Stimulated activated effector memory CD8-positive, alpha-beta T cell treated with anti-CD3 and anti-CD28 coated beads, Interleukin-12 subunit alpha, Interleukin-12 subunit beta, amount 100 ng/mL, for 72 hours (primary cell): ENCODE measurements around the gene SLC25A45.
A peak's percentile ranks its signal among the peaks of the same experiment; 100 is the strongest.
"Not testable (repeated sequence)": the region's sequence is repeated elsewhere in the genome, so short reads cannot be mapped to it uniquely, and the experiment has no call there.

ENCODE experiments used
- ATAC-seq: fragments of 150-1000 bp; cut with Tn5 transposase; 2 replicates; pipeline ENCODE4 v1.10.0; 2021
- DNase-seq, 2 donors: peaks; one replicate each; pipeline ENCODE4 v3.0.0; 2021 to 2022; ENCODE audit warnings: low spot score in 2 of 2
- H3K27ac Mint-ChIP-seq: one replicate; pipeline ENCODE4 v1.8.0; 2022; ENCODE audit warnings: mild to moderate bottlenecking, mixed read lengths
- H3K36me3 Mint-ChIP-seq: one replicate; pipeline ENCODE4 v1.8.0; 2022; ENCODE audit warnings: mild to moderate bottlenecking, mixed read lengths
- H3K4me1 Mint-ChIP-seq: one replicate; pipeline ENCODE4 v1.8.0; 2022; ENCODE audit warnings: mixed read lengths
- H3K4me3 Mint-ChIP-seq: one replicate; pipeline ENCODE4 v1.8.0; 2022; ENCODE audit warnings: mild to moderate bottlenecking, mixed read lengths
- H3K9me3 Mint-ChIP-seq: one replicate; pipeline ENCODE4 v1.8.0; 2022; ENCODE audit warnings: mixed read lengths

Gene SLC25A45

DNA sequence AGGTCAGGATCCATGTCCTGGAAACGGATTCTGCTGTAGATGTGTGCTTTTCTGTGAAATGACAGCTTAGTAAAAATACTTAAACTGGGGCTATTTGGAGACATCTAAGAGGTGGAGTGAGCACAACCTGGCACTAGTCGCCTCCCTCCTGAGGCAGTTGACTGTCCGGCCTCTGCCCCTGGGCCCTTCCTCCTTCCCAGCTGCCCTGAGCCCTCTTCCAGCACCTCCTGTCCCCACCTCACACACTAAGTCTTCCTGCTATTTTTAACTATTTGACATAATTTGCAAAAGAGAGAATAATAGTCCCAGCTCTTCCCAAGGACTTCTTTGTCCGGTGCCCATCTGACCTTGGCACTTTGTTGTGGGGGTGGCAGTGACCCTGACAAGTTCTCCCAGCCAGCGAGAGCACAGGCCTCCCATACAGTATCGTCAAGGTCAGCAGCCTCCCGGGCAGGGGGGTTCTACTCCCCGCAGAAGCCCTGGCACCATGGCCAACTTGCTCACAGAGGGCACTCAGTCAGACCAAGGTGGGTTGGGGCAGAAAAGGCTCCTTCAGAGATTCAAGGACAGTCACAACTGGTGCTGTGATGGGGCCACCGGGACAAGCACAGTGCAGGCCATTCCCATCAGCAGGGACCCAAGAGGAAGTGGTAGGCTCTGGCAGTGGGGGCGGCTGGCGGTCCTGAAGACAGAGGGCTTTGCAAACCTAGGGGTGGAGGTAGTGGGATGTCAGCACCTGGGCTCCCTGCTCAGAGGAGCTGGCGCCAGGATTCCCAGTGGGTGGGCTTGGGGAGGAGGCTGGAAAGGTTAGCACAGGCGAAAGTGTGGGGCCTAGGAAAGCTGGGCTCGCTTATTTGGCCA is 34.6 kb upstream of the SLC25A45 start:
- peak overlapping the region; percentile 100 for H3K27ac Mint-ChIP-seq
- DNase-seq (peak in 1 of 2 donors; percentile 75), ATAC-seq (no peak)
- peak overlapping the region; percentile 96 for H3K4me3 Mint-ChIP-seq
- peaks cover 48% of the 10 kb centered on the region for H3K4me1 Mint-ChIP-seq
- peaks cover 83% of the 10 kb centered on the region for H3K36me3 Mint-ChIP-seq
- H3K9me3 Mint-ChIP-seq, result no peaks in the 10 kb centered on the region

DNA sequence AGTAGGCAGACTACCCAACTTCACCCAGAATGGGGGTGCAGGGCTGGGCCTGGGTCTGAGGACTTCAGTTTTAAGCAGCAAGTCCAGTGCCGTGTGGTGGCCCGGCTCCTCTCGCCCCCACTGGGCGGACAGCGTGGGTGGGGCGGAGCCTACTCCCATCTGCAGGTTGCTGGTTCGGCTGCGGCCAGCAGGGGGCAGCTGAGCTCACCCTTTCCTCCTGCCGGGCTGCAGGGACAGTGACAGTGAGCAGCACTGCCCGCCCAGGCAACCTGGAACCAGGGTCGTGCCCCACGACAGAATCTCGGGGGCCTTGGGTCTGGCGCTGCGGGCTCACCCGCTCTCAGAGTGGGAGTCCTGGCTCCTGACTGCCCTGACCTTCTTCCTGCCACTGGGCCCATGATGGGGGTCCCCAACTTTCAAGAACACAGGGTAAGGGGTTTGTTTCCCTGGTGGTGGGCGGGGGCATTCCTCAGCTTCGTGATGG is 33.9 kb upstream of the SLC25A45 start:
- H3K27ac Mint-ChIP-seq, result peak overlapping the region; percentile 100
- H3K4me1 Mint-ChIP-seq, result peaks cover 48% of the 10 kb centered on the region
- ATAC-seq, result peak; percentile 55
- peak; percentile 94 to 97 for DNase-seq
- no peaks in the 10 kb centered on the region for H3K9me3 Mint-ChIP-seq
- H3K4me3 Mint-ChIP-seq, result peak overlapping the region; percentile 96
- peaks cover 83% of the 10 kb centered on the region for H3K36me3 Mint-ChIP-seq

GRCh38 chr11:65415499-65416340 is 33.3 kb upstream of the SLC25A45 start:
- H3K9me3 Mint-ChIP-seq, result no peaks in the 10 kb centered on the region

DNA sequence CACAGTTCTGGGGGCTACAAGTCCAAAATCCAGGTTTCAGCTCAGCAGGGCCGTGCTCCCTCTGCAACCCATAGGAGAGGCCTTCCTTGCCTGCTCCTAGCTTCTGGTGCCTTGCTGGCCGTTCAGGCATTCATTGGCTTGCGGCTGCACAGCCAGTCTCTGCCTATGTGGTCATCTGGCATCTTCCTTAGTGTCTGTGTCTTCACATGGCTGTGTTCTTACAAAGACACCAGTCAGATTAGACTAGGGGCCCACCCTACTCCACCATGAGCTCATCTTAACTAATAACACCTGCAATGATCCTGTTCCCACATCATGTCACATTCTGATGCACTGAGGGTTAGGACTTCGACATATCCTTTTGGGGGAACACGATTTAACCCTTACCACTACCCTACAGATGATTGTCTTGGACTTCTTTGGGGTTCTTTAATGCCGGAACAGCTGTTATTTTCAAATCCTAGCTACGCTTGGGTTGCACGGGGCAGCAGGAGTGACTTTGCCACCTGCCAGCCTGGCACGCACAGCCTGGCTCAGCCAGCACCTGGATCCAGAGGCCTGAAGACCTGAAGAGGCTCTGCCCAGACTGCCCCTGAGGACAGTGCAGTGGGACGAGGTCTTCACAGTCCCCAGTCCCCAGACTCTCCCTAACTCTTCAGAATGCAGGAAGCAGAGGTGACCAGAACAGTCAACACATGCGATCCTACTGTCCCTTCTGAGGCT is 32.5 kb upstream of the SLC25A45 start:
- Mint-ChIP-seq H3K4me1 (peaks cover 44% of the 10 kb centered on the region), H3K9me3 (no peaks in the 10 kb centered on the region), H3K36me3 (peaks cover 83% of the 10 kb centered on the region), H3K4me3 (peak overlapping the region; percentile 96), H3K27ac (no peak overlapping the region)
- no peak for DNase-seq
- no peak for ATAC-seq

More at GRCh38 chr11:65415499-65416340, 33.3 kb upstream of the SLC25A45 start:
- DNase-seq, result no peak
- H3K4me3 Mint-ChIP-seq, result peak overlapping the region; percentile 96
- ATAC-seq, result no peak
- peaks cover 48% of the 10 kb centered on the region for H3K4me1 Mint-ChIP-seq
- peaks cover 83% of the 10 kb centered on the region for H3K36me3 Mint-ChIP-seq
- H3K27ac Mint-ChIP-seq, result peak overlapping the region; percentile 100

GRCh38 chr11:65413077-65413664 is 30.7 kb upstream of the SLC25A45 start:
- ATAC-seq, H3K27ac Mint-ChIP-seq, H3K9me3 Mint-ChIP-seq, DNase-seq, H3K4me3 Mint-ChIP-seq: not testable (repeated sequence)
- peaks cover 29% of the 10 kb centered on the region for H3K4me1 Mint-ChIP-seq
- H3K36me3 Mint-ChIP-seq, result peaks cover 83% of the 10 kb centered on the region

- H3K9me3 Mint-ChIP-seq, result no peaks in the 10 kb centered on the region
- H3K4me1 Mint-ChIP-seq, result peaks cover 22% of the 10 kb centered on the region
- H3K4me3 Mint-ChIP-seq, result no peak overlapping the region
- H3K36me3 Mint-ChIP-seq, result peaks cover 83% of the 10 kb centered on the region
- peak overlapping the region; percentile 78 for H3K27ac Mint-ChIP-seq
- DNase-seq, result no peak
- no peak for ATAC-seq
Observed at GRCh38 chr11:65412271-65413076, 30.0 kb upstream of the SLC25A45 start.

DNA sequence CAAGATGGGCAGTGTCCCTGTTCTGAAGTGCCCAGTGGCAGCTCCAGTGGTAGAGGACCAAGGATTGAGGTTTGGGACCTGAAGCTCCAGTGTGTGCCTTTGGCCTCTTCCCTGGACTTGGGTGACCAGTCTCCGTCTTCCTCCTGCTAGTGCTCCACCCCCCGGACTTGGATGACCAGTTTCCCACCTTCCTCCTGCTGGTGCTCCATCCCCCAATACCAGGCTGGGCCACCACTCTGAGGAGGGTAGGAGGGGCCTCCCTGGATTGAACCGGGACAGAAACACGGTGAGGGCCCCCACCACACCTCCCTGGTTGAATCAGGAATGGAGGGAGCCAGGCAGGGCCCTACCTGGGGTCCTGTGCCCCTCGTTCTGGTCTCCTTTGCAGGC is 29.2 kb upstream of the SLC25A45 start:
- H3K4me1 Mint-ChIP-seq, result peaks cover 14% of the 10 kb centered on the region
- H3K36me3 Mint-ChIP-seq, result peaks cover 84% of the 10 kb centered on the region
- DNase-seq (no peak), ATAC-seq (no peak)
- no peaks in the 10 kb centered on the region for H3K9me3 Mint-ChIP-seq
- H3K27ac Mint-ChIP-seq, result peak overlapping the region; percentile 78
- no peak overlapping the region for H3K4me3 Mint-ChIP-seq

GRCh38 chr11:65410936-65411680 is 28.7 kb upstream of the SLC25A45 start:
- Mint-ChIP-seq H3K4me1 (peaks cover 11% of the 10 kb centered on the region), H3K27ac (peak overlapping the region; percentile 78), H3K9me3 (no peaks in the 10 kb centered on the region), H3K4me3 (no peak overlapping the region), H3K36me3 (peaks cover 90% of the 10 kb centered on the region)
- DNase-seq (no peak), ATAC-seq (no peak)

- DNase-seq (no peak), ATAC-seq (no peak)
- Mint-ChIP-seq H3K36me3 (peaks cover 95% of the 10 kb centered on the region), H3K27ac (no peak overlapping the region), H3K9me3 (no peaks in the 10 kb centered on the region), H3K4me3 (no peak overlapping the region), H3K4me1 (no peaks in the 10 kb centered on the region)
Observed at GRCh38 chr11:65404638-65405339, 22.3 kb upstream of the SLC25A45 start.

- H3K9me3 Mint-ChIP-seq, result no peaks in the 10 kb centered on the region
- no peaks in the 10 kb centered on the region for H3K4me1 Mint-ChIP-seq
- no peak for ATAC-seq
- no peak for DNase-seq
- no peak overlapping the region for H3K4me3 Mint-ChIP-seq
- H3K36me3 Mint-ChIP-seq, result peaks cover 95% of the 10 kb centered on the region
- no peak overlapping the region for H3K27ac Mint-ChIP-seq
Observed at GRCh38 chr11:65404210-65404609, 21.8 kb upstream of the SLC25A45 start.

DNA sequence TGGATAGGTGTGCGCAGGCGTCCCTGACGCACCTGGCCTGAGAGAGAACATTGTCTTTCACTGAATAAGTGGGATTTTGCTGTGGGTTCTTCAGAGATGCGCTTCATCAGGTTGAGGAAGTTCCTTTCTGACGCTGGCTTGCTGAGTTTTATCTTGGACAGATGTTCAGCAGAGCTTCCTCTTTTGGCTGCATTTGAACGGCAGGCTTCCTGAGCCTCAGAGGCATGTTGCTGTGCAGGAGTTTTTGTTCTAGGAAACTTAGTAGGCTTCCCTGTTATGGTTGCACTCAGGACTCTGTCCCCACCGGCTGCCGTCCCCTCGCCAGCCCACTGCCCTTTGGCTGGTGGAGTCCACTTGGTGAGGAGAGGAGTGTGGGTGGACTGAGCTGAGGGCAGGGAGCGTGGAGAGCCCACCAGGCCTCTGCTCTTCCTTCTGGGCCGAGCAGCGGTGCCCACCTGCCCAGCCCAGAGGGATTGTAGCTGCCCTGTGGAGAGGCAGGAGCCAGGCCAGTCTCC is 21.2 kb upstream of the SLC25A45 start:
- DNase-seq (no peak), ATAC-seq (no peak)
- H3K4me3 Mint-ChIP-seq, result no peak overlapping the region
- peaks cover 95% of the 10 kb centered on the region for H3K36me3 Mint-ChIP-seq
- no peaks in the 10 kb centered on the region for H3K9me3 Mint-ChIP-seq
- no peak overlapping the region for H3K27ac Mint-ChIP-seq
- H3K4me1 Mint-ChIP-seq, result peaks cover under 1% of the 10 kb centered on the region

DNA sequence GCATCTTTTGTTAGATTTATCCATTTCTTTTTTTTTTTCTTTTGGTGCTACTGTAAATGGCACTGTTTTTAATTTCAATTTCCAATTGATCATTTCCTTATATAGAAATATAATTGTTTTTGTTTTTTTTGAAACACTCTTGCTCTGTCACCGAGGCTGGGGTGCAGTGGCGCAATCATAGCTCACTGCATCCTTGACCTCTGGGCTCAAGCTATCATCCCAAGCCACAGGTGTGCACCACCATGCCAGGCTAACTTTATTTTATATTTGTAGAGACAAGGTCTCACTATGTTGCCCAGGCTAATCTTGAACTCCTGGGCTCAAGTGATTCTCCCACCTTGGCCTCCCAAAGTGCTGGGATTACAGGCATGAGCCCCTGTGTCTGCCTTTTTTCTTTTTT is 20.3 kb upstream of the SLC25A45 start:
- peaks cover 6% of the 10 kb centered on the region for H3K4me1 Mint-ChIP-seq
- no peak for DNase-seq
- no peaks in the 10 kb centered on the region for H3K9me3 Mint-ChIP-seq
- H3K4me3 Mint-ChIP-seq, result no peak overlapping the region
- peaks cover 95% of the 10 kb centered on the region for H3K36me3 Mint-ChIP-seq
- ATAC-seq, result no peak
- no peak overlapping the region for H3K27ac Mint-ChIP-seq

- no peak overlapping the region for H3K4me3 Mint-ChIP-seq
- H3K9me3 Mint-ChIP-seq, result no peaks in the 10 kb centered on the region
- ATAC-seq (no peak), DNase-seq (no peak)
- H3K36me3 Mint-ChIP-seq, result peaks cover 95% of the 10 kb centered on the region
- peaks cover 14% of the 10 kb centered on the region for H3K4me1 Mint-ChIP-seq
- peak overlapping the region; percentile 65 for H3K27ac Mint-ChIP-seq
Observed at GRCh38 chr11:65401803-65402248, 19.4 kb upstream of the SLC25A45 start.
